Motor neuron (in vitro differentiated cells): ENCODE results near the gene DAP3. TPM values are rescaled to one million over a fixed set of nuclear protein-coding genes. Genes with fewer than 3 reads are reported as not detected.
A peak's percentile ranks its signal among the peaks of the same experiment; 100 is the strongest.
"Not testable (repeated sequence)": the region's sequence is repeated elsewhere in the genome, so short reads cannot be mapped to it uniquely, and the experiment has no call there.

Experiments used
- ATAC-seq, 8 experiments: fragments of 200-7000 bp; cut with Tn5 transposase; replicated peaks in 6 of 8; 2 replicates each; pipeline ENCODE4 v1.8.0; 2021; ENCODE audit warnings: mild to moderate bottlenecking in 8 of 8, moderate library complexity in 8 of 8
- H3K27ac ChIP-seq, 2 donors: fragments of 250-450 bp; sonication (Bioruptor Pico); 2 replicates each; pipeline ENCODE4 v1.9.0; 2021; ENCODE audit warnings: antibody characterized with exemption in 2 of 2, mild to moderate bottlenecking in 2 of 2, moderate library complexity in 1 of 2
- H3K4me1 ChIP-seq, 2 donors: fragments of 250-450 bp; sonication (Bioruptor Pico); replicated peaks in 1 of 2; 2 replicates each; pipeline ENCODE4 v1.6.1; 2021; ENCODE audit warnings: antibody characterized with exemption in 2 of 2, mild to moderate bottlenecking in 2 of 2, moderate library complexity in 1 of 2
- H3K4me3 ChIP-seq, 5 donors: fragments of 250-450 bp; sonication (Bioruptor Pico); 2 replicates each; pipeline ENCODE4 v1.9.0; 2021; ENCODE audit warnings: antibody characterized with exemption in 5 of 5, mild to moderate bottlenecking in 5 of 5, moderate library complexity in 4 of 5
- WGBS, 10 experiments: fragments of 450-650 bp; shearing (Covaris generic); methylation state at CpG; one replicate each; pipeline ENCODE4 v1.0.0; 2022; 5-methylcytosine and 5-hydroxymethylcytosine counted together
- in situ Hi-C, 9 experiments: fragments of 400-800 bp; cut with MboI; loops; one replicate each; pipeline ENCODE4 v1.15.0; 2021; ENCODE audit warnings: low sequenced_read_pairs in 9 of 9, low pct_unique_long_range_greater_than_20kb in 2 of 9; ENCODE audit not compliant: unreplicated experiment in 9 of 9
- total RNA-seq, 8 experiments: library from RNA; unstranded; fragments of 300-600 nt; gene quantifications; 2 replicates each; pipeline versions ENCODE4 v1.2.3 to v1.2.4, GENCODE V29; 2022

Gene DAP3
- total RNA-seq, 8 experiments from 2014 or later: 88.3 to 169 (median 120) TPM

DNA sequence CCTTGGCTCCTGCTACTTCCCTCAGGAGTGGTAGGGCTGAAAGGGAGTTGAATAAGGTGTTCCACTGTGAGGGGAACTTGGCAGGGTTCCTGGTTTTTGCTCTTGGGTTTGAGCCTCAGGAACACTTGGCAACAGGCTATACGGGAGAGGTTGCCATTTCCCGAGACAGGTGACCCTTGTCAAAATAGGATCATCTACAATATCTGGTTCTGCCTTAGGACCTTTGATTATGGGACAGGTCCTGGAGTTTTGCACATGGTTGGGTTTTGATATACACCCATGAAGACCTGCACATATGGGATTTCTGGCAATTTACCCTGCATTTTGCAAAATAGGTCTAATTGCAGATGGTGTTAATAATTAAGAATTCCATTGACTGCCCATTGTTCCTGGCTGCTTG is 31.4 kb upstream of the DAP3 start:
- H3K4me3 ChIP-seq: no peak overlapping the region
- in situ Hi-C loops: no loop called here
- no peak overlapping the region for H3K27ac ChIP-seq
- WGBS, 10 experiments: 79 to 100% (median 89%) methylated on average over 1 to 2 of the region's 2 CpGs; no CpG with 5 or more reads in 2 of the 10 experiments
- H3K4me1 ChIP-seq: peaks cover 0 to 14% of the 10 kb centered on the region in 2 donors
- ATAC-seq: no peak

DNA sequence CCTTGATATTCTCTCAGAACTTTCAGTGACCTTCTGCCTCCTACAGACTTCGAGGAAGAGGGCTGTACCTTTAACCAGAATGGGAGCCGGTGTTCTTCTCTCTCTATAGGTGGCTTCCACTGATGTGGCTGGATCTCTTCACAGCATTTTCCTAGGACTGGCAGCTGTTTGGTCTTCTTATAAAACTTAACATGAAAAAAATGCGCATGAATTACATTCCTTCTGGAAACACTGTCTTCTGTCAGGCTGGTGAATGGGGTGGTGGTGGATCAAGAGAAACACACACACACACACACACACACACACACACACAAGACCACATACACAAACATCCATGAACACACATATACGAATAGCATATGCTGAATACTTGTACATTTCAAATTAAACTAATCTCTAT is 27.7 kb upstream of the DAP3 start:
- H3K4me3 ChIP-seq, H3K4me1 ChIP-seq, in situ Hi-C loops, H3K27ac ChIP-seq: not testable (repeated sequence)
- WGBS, 10 experiments: no CpG with 5 or more reads among the region's 4 CpGs
- ATAC-seq: peak in 3 of 8 experiments; percentile 93 to 97 (median 94)

DNA sequence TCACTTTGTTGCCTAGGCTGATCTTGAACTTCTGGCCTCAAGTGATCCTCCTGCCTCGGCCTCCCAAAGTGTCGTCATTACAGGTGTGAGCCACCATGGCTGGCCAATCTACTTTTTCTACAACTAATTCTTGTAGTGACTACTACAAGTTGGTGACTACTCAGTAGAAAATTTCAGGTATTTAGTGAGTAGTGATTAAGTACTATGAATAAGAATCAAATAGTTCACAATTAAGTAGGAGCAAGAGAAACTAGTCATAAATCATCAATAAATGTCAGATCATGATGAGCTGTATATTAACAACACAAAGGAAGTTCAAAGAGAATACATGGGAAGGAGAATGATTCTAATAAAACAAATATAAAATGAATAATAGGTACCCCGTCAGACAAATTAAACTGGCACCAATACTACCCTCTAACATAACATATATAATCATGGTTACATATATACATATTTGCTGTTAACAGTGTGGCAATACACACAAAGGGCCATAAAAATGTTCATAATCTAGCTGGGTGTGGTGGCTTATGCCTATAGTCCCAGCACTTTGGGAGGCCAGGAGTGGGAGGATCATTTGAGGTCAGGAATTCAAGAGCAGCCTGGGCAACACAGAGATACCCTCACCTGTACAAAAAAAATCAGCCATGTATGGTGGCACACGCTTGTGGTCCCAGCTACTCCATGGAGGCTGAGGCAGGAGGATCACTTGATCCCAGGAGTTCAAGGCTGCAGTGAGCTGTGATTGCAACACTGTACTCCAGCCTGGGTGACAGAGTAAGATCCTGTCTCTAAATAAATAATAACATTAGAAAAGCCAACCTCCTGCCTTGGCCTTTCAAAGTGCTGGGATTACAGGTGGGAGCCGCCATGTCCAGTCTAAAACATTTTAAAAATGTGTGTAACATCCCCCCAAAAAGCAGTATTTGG is 19.4 kb upstream of the DAP3 start:
- no peak for ATAC-seq
- in situ Hi-C loops: no loop called here

DNA sequence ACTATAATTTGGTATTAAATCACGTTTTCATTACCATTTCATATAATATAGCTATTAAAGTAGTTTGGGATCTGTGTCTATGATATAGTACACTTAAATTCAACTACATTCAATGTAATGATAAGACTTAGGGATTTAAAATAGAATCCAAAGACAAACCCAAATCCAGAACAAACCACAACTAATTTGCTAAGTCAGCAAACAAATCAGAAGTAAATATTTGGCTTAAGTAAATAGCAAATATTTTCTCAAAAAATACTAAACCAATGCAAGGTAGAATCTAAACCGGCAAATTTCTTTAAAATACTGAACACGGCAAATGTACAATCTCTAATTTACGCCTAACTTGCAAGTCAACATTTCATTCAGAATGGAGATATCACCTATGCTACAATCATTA is 17.1 kb upstream of the DAP3 start:
- in situ Hi-C loops: no loop called here
- 90 to 100% (median 97%) methylated on average over 2 to 4 of the region's 4 CpGs for WGBS, 10 experiments
- Histone ChIP-seq H3K27ac (no peak overlapping the region), H3K4me1 (no peaks in the 10 kb centered on the region), H3K4me3 (no peak overlapping the region)
- no peak for ATAC-seq

More for the DNA sequence above, 19.4 kb upstream of the DAP3 start:
- H3K4me1 ChIP-seq: no peaks in the 10 kb centered on the region
- no peak overlapping the region for H3K27ac ChIP-seq
- WGBS, 10 experiments: 91 to 100% (median 96%) methylated on average over 2 to 5 of the region's 5 CpGs; no CpG with 5 or more reads in 1 of the 10 experiments
- no peak overlapping the region for H3K4me3 ChIP-seq

DNA sequence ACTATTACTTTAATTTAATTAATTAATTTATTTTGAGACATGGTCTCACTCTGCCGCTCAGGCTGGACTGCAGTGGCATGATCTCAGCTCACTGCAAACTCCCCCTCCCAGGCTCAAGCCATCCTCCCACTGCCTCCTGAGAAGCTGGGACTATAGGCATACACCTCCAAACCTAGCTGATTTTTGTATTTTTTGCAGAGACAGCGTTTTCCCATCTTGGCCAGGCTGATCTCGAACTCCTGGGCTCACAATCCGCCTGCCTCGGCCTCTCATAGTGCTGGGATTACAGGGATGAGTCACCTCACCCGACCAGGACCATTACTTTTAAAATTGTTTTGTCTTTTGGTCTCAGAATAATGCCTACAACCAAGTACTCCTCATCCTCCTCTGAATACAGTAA is 15.9 kb upstream of the DAP3 start:
- in situ Hi-C loops: no loop called here
- 82 to 100% (median 94%) methylated on average over 1 to 6 of the region's 6 CpGs; no CpG with 5 or more reads in 1 of the 10 experiments for WGBS, 10 experiments
- no peaks in the 10 kb centered on the region for H3K4me1 ChIP-seq
- H3K4me3 ChIP-seq: no peak overlapping the region
- ATAC-seq: no peak
- no peak overlapping the region for H3K27ac ChIP-seq

DNA sequence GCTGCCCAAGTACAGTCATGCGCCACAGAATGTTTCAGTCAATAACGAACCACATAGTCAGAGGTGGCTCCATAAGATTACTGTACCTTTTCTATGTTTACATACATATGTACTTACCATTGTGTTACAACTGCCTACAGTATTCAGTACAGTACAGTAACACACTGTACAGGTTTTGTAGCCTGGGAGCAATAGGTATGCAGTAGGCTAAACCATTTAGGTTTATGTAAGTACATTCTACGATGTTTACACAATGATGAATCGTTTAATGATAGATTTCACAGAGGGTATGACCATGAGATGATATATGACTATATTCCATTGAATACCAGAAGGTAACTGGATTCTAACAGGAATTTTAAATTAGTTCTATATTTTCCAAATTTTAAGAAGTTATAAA is 10.9 kb upstream of the DAP3 start:
- in situ Hi-C loops: no loop called here

DNA sequence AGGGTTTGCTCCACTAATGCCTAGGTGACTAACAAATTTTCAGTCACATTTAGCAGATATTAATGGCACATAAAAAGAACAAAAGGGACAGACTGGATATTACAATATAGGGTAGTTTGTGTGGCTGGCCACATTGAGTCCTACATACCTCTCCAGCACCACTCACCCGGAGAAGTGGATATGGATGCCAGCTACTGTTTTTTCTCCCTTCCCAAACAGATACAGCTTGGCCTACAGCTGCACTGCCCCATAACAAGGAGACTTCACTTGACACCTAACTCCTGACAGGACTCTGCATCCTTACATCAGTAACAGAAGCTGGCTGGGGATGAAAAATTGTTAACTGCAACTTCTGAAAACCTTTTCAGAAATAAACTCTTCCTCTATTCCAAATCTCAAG is 9.9 kb upstream of the DAP3 start:
- in situ Hi-C loops, H3K27ac ChIP-seq: not testable (repeated sequence)
- 100% methylated on average over 1 of the region's 1 CpG; no CpG with 5 or more reads in 7 of the 10 experiments for WGBS, 10 experiments

More for the DNA sequence above, 10.9 kb upstream of the DAP3 start:
- no peak for ATAC-seq
- 90 to 100% (median 95%) methylated on average over 2 to 4 of the region's 4 CpGs; no CpG with 5 or more reads in 1 of the 10 experiments for WGBS, 10 experiments
- H3K4me1 ChIP-seq: no peaks in the 10 kb centered on the region
- no peak overlapping the region for H3K27ac ChIP-seq
- no peak overlapping the region for H3K4me3 ChIP-seq

DNA sequence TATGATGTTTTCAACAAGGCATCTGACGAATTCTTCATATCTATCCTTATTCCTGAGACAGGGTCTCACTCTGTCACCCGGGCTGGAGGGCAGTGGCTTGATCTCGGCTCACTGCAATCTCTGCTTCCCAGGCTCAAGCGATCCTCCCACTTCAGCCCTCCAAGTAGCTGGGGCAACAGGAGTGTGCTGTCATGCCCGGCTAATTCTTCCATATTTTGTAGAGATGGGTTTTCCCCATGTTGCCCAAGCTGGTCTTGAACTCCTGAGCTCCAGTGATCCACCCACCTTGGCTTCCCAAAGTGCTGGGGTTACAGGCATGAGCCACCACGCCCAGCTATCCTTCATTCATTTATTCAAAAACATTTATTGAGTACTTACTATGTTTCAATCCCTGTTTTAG is 8.4 kb upstream of the DAP3 start:
- in situ Hi-C loops: no loop called here
- ATAC-seq: no peak

More for the DNA sequence above, 9.9 kb upstream of the DAP3 start:
- H3K4me1 ChIP-seq, ATAC-seq, H3K4me3 ChIP-seq: not testable (repeated sequence)

DNA sequence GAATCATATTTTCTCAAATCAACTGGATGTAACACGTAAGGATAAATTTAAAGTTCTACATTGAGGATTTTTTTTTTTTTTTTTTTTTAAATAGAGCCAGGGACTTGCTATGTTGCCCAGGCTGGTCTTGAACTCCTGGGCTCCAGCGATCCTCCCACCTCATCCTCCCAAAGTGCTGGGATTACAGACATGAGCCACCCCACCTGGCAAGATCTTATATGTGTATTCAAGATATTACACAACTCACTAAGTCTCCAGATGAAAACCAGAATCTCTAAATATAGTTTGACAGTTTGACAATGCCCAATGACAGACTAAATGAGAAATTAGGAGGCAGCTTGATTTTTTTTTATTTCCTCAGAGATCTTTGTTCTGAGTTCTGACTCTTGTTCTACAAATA is 7.1 kb upstream of the DAP3 start:
- 67 to 100% (median 88%) methylated on average over 2 of the region's 2 CpGs; no CpG with 5 or more reads in 2 of the 10 experiments for WGBS, 10 experiments
- H3K4me1 ChIP-seq: peaks cover 9 to 10% of the 10 kb centered on the region in 2 donors
- H3K27ac ChIP-seq: no peak overlapping the region
- ATAC-seq: no peak
- in situ Hi-C loops: no loop called here
- H3K4me3 ChIP-seq: no peak overlapping the region

More for the DNA sequence above, 8.4 kb upstream of the DAP3 start:
- Histone ChIP-seq H3K27ac (no peak overlapping the region), H3K4me3 (no peak overlapping the region), H3K4me1 (peaks cover 0 to 5% of the 10 kb centered on the region in 2 donors)
- WGBS, 10 experiments: 67 to 100% (median 98%) methylated on average over 1 to 6 of the region's 6 CpGs; no CpG with 5 or more reads in 2 of the 10 experiments

DNA sequence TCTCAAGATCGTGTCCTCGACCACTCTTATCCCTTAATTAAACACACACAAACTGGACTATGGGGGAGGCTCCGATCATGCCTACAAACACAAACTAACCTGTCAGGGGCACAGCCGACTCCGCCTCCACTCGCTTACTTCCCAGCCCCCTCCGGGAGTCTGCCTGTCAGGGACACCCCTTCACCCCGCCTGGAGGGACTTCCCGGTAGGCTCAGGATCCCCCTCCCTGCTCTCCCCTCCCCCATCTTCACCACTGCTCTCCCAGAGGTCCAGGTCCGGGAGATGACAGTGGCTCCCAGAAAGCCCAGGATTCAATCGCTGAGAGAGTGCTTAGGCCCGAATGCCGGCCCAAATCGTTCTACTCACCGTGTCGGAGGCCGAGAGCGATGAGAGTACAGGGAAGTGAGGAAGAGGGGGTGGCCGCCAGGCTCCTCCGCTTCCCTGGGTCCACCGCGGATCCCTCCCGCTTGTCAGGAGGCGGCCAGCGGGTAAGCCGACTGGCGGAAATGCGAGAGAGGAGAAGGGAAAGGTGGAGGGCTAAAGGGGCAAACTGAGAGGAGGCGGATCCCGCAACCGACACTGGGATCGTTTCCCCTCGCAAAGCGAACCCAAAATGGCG is 1.1 kb upstream of the DAP3 start:
- peak; percentile 8 to 44 (median 26) for ATAC-seq
- 0 to 5% (median 0%) methylated on average over 3 to 9 of the region's 35 CpGs; no CpG with 5 or more reads in 6 of the 10 experiments for WGBS, 10 experiments
- H3K4me1 ChIP-seq: peaks cover 11 to 18% of the 10 kb centered on the region in 2 donors
- in situ Hi-C loops: not testable (repeated sequence)
- peak overlapping the region; percentile 100 for H3K27ac ChIP-seq
- H3K4me3 ChIP-seq: peak overlapping the region; percentile 96 to 100 (median 99)

DNA sequence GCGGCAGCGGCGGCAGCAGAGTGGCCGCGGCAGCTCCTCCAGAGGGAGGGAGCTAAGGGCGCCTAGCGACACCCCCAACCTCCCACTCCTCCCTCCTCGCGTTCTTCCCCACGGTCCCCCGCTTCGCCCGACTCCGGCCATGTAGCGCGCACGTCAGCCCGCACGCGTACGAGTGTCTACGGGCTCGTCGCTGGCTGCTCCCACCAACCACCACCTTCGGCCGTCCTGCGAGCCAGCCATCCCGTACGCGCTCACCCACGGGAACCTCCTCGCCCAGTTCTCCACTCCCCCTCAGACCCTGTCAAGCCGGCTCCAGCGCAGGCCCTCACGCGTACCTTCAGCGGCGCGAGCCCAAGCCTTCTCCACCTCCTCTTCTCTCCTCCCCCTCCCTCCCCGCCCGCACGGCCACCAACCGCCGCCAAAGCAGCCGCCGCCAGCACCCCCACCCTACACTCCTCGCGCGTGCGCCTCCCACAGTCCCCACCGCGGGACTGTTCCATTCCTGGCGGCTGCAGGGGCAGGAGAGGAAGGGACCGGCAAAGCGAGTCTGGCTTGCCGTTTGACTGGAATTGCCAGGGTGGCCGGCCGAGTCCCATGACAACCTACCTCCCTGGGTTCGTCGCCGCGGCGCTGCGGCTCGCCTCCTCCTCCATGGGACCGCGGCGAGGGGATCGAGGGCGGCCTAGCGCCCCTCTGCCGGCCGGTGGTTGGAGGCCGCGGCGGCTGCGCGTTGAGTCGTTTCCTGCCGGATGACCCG is 389 bp upstream of the DAP3 start, which contains the start of gene YY1AP1:
Gene YY1AP1, minus strand, starts transcription at position 451 of the 757 bp plus-strand sequence. CDS start 8,338 bp downstream, outside the sequence.
- in situ Hi-C loops: no loop called here
- peak within 1 kb of the TSS; percentile 100 for H3K27ac ChIP-seq
- H3K4me3 ChIP-seq: peak within 1 kb of the TSS; percentile 96 to 100 (median 99)
- WGBS, 10 experiments: 0 to 2% (median 0%) methylated on average over 2 to 13 of the region's 81 CpGs; no CpG with 5 or more reads in 5 of the 10 experiments
- peak; percentile 79 to 91 (median 88) for ATAC-seq
- peaks cover 11 to 18% of the 10 kb centered on the region in 2 donors for H3K4me1 ChIP-seq

DNA sequence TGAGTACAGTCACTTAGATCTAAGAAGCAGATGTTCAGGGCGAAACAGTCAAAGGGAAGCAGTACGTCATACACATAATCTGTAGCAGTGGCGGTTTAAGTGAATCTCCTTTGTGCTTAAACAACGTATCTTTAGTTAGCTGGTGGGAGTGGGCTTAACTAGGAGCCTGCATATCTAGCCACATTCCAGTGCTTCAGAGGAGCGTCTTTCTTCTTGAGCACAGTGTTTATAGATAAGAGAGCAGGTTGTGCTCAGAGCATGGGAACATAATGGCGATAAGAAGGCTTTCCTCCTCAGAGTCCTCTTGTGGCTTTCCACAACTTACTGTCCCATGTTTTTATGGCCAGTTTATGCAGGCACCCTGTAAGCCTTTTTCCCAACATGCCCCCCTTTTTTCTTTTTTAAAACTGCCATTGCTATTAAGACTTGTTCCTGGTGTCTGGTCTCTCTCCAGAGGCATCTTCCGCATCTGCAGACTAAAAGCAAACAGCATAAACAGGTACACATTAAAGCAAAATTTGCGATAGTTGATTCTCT is 3.2 kb downstream of the DAP3 start:
- in situ Hi-C loops: no loop called here
- no peak for ATAC-seq
- WGBS, 10 experiments: 92 to 100% (median 97%) methylated on average over 2 to 7 of the region's 8 CpGs; no CpG with 5 or more reads in 3 of the 10 experiments
- Histone ChIP-seq H3K27ac (no peak overlapping the region), H3K4me3 (no peak overlapping the region), H3K4me1 (peaks cover 13 to 19% of the 10 kb centered on the region in 2 donors)
